Hepatocyte (in vitro differentiated cells): Measurements from ENCODE around the gene ANKMY2.

Experiments used
- CTCF ChIP-seq: fragments of 200-600 bp; sonication (generic); IDR thresholded peaks from 2 replicates; pipeline ENCODE4 v1.5.1; 2016; ENCODE audit warnings: antibody characterized with exemption, mild to moderate bottlenecking; ENCODE audit not compliant: poor library complexity
- EZH2phosphoT487 ChIP-seq: fragments of 200-600 bp; sonication (generic); IDR thresholded peaks from one replicate; pipeline ENCODE4 v1.6.1; 2018; ENCODE audit warnings: antibody characterized with exemption, mild to moderate bottlenecking, low read depth, moderate library complexity; ENCODE audit not compliant: unreplicated experiment, severe bottlenecking

DNA sequence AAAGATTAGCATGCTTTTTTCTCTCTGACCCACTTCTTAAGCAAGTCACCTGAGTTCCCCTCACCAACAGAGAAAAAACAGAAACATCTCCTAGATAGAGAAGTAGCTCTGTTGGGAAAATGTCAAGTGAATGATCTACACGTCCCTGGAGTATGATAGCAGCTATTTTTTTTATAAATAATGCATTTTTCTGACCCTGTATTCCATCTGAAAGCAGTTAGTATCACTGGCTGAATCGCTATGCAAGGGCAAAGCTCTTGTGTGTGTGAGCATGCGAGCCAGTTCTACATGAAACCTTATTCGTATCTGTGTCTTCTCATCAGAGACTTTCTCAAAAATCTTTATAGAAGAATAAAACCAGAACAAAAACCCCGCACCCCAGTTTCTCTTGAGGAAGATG is 8.2 kb downstream of the ANKMY2 start:
- TF ChIP-seq CTCF (no peak), EZH2phosphoT487 (no peak)
